Stimulated activated CD8-positive, alpha-beta memory T cell treated with anti-CD3 and anti-CD28 coated beads, Interleukin-12 subunit alpha, Interleukin-12 subunit beta, amount 100 ng/mL, for 24 hours (primary cell): ENCODE results near the gene HPCAL1.

Experiments used
- DNase-seq: peaks from one replicate; pipeline ENCODE4 v3.0.0-alpha.2; 2020; ENCODE audit errors: extremely low read depth

The HPCAL1 gene

DNA sequence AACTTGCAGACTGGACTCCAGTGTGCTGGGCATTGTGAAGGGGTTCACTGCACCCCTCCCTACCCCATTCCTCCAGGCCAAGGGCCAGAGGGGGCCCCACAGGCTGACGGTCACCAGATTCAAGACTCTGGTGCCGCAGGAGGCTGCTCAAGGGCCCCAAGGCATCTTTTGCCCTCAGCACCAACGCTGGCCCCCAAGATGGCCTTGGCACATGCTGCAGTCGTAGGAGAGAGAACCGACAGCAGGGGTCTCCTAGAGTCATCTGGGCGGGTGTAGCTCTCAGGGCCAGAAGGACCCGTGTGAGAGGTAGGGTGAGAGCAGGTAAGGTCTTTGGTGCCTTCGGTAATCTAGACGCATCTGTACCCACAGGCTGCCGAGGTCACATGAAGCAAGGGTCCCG, 164.1 kb downstream of the HPCAL1 start:
- no peak for DNase-seq

DNA sequence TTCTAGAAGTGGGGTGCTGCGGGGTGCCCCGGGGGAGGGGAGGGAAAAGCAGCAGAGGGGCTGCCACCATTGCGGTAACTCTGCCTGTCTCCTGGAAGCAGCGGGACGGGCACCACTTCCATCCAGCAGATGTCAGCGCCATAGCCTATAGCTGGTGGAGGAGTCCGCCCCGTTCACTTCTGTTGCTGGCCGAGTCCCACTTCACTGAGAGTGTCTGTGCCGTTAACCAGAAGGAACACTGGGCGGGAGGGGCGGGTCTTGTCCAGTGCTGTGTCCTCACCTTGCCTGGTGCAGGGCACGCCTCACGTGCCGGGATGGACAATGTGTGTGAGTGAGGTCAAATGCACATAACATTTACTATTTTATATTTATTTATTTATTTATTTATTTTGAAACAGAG, 164.7 kb downstream of the HPCAL1 start:
- no peak for DNase-seq

DNA sequence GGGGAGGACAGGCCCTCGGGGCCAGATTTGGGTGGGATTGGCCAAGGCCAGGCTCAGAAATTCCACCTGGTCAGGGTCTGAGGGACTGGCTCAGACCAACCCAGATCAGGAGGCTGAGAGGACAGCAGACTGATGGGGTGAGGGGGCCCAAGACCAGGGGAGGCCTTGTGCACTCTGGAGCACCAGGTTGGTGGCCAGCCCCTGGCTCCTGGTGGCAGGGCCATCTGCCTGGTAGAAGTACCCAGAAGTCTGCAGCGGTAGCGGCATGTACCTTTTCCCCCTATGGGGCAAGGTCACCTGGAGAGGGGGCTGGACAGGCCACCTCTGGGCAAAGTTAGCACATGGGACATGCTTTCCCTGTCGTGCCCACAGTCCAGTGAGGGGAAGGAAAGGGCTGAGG, 166.6 kb downstream of the HPCAL1 start:
- no peak for DNase-seq

DNA sequence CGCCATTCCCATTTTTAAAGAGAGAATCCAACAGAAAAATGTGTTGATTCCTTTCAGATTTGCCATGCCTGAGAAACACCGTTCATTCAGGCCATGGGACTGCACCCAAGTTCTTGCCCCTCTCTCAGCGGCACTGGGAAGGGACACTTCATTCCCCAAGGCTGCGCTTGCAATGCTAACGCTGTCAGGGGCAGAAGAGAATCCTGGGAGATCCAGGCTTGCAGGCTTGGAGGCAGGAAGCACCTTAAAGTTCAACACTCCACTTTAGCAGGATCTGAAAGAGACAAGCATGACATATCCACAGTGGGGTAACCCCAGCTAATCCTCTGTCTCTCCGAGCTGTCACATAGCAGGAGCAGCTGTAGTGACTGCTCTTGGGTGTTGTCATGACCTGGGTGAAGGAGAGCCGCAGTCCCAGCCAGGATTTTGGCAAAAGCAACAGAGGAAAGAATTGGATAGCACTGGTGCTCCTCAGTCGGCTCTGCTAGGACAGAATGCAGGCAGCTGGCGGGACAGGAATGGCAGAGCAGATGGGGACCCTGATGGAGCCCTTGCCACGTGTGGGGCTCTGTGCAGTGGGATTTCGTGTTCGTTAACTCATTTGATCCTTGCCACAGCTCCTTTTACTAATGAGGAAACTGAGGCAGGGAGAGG, 167.4 kb downstream of the HPCAL1 start:
- DNase-seq, result no peak

DNA sequence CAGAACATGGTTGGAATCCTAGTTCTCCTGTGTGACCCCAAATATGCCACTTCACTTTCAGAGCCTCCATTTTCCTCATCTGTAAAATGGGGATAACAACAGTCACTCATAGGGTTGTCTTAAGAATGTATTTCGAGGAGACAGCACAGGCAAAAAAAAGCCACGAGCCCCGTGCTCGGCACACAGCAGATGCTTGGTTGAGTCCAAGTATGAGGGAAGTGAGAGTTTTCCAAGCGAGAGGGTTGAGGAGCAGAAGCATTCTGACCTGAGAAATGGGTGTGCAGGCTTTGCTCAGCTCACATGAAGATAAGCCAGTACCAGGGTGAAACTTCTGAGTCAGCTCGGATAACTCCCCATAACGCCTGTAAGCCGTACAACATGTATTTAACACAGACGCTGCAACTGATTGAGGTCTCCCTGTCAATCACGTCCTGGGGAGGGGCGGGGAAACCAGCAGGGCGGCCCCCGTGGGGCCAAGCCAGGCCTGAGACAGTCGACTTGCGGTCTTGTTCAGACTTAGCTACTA, 168.4 kb downstream of the HPCAL1 start:
- no peak for DNase-seq

DNA sequence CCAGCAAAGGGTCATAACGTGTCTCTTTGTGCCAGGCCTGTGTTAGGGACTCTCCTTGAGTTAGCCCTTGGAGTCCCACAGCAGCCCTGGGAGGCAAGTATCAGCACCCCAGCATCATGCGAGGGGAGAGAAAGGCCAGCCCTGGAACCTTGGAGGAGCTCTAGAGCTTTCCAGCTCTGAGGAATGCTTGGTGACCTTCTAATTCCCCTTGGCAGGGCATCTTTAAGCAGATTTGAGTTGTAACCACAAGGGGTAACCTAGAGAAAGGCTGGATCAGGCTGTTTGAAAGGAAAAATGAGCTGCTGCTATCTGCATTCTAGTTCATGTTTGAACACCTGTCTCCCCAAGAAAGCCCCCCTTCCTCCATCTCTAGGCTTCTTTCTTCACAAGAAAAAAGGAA, 169.3 kb downstream of the HPCAL1 start:
- no peak for DNase-seq

DNA sequence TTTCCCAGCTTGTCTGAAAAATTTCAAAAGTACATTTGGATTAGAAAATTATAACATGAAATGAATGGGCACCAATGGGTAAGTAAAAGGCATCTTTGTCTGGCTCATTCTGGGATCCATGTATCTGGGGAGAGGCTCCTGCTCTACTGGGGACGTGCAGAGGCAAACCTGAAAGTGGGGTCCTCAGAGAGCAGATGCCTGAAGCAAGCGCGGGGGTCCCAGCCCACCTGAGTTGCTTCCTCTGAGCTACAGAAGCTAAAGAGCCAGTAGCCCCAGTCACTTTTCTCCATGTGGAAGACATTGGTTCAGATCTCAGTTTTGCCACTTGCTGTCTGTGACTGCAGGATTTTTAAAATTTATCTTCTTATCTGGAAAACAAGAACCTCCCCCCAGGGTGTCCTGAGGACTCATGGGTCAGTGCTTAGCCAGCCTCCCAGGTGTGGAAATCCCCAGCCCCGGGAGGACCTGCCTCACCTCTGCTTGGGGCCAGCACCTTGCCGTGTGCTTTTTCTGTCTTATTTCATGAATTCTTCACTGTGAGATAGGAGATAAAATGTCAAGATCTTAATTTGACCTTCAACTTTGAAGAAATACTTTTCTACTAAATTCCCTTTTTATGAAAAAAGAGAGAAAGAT, 170.5 kb downstream of the HPCAL1 start:
- no peak for DNase-seq

DNA sequence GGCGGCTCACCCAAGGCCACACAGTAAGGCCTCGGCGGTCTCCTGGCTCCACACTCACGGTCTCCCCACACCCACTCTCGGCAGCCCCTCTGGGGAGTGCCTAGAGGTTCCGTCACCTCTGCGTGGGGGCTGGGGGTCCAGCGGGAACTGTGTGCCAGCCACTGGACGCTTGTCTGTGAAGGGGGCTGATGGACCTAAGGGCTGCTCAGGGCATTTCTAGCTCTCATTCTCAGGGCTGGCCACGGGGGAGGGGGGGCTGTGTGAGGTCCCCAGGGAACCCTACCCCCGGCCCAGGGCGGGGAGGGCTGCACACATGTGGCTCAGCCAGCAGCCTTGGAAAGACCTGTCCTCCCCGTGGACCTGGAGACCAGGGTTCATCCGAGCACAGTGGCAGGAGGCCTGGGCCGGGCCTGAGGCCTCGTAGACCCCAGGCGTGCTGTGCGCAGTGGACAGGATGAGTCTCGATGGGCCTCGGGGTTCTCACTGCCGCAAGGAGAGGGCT, 172.6 kb downstream of the HPCAL1 start:
- DNase-seq, result no peak

DNA sequence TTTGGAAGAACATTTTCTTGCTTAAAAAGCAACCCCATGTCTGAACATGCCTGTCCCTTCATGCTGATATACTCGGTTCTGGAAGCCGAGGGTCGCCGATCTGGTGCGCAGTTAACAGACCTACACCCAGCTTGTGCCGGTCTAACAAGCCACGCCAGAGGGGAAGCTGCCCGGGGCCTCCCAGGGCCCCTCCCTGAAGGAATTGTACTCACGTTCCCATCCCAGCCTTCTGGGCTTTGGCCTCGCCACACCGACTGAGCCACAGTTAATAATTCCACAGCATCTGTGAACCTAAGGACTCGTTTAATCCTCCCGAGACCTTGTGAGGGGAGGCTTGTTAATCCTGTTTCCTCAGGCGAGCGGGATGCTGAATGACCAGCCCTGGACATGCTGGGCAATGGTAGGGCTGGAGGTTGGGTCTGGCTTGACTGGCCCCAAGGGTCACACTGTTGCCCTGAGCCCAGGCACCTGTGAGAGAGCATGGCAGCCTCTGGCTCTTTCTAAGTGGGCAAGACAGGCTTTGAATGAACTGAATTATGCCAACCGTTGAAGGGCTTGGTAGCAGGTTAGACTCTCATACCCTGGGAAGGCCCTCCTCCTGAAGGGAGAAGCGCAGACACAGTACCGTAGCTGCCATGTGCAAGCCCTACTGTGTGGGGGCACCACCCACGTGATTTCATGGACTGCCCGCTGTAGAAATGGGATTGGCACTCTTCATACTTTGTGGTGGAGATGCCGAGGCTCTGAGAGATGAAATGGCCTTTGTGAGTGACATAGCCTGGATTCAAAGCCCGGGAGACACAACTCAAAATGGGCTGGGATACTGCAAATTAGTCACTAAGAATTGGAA, 173.3 kb downstream of the HPCAL1 start:
- no peak for DNase-seq

DNA sequence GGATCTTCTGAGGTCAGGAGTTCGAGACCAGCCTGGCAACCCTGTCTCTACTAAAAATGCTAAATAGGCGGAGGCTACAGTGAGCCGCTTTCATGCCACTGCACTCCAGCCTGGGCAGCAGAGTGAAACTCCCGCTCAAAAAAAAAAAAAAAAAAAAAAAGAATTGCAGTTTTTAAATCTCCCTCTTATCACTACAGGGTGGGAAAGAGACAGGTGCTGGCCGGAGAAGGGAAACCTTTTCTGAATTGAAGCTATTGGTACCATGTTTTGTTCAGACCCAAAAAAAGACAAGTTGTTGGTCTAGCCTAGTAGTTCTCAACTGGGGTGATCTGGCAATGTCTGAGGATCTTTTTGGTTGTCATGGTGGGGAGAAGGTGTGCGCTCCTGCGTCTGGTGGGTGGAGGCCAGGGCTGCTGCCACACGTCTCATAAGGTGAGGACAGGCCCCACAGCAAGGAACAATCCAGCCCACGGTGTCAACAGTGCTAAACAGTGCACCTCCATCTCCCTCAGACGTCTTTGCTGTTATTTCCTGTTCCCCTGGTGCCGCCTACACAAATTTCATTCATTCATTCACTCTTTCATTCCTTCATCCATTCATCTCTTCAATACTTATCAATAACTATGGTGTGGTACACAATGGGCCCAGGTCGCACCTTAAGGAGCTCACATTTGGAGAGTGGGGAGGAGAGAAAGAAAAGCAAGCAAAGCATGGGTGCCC, 174.2 kb downstream of the HPCAL1 start:
- DNase-seq, result no peak
